ENCODE data around the gene HABP2.

The HABP2 gene

DNA sequence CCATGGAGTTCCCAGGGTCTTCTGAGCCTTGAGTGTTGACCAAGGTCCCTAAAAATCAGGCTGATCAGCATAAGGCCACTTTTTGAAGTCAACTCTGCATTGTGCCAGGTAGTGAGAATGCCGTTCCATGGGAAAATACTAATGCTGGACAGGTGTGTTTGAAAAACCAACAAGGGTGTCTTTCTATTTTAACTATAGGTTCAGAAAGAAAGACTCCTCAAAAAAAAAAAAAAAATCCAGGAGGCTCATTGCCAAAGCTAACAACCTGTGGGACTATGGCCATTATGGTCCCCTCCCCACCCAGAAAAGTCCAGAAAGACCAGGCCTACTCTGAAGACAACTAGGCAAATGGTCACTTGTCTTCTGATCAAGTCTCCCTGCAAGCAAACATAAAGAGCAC lies 66.5 kb downstream of the HABP2 start:
- TF ChIP-seq HOXC10 (CRISPR knock-in tag; IDR thresholded peaks at IDR 0.05), result no peak
- no peak for TF ChIP-seq ZNF621 (tag by site-specific recombination; IDR thresholded peaks at IDR 0.05)
- TF ChIP-seq ZNF549 (tag by site-specific recombination; IDR thresholded peaks at IDR 0.05), result no peak
- TF ChIP-seq ZNF391 (tag by site-specific recombination; IDR thresholded peaks at IDR 0.05; ENCODE audit: borderline replicate concordance, low read depth), result no peak
- TF ChIP-seq ZNF48 (tag by site-specific recombination; IDR thresholded peaks at IDR 0.05), result no peak
- no peak for TF ChIP-seq MZF1 (tag by site-specific recombination; IDR thresholded peaks at IDR 0.05; ENCODE audit: borderline replicate concordance)
- TF ChIP-seq, protein P1, sequence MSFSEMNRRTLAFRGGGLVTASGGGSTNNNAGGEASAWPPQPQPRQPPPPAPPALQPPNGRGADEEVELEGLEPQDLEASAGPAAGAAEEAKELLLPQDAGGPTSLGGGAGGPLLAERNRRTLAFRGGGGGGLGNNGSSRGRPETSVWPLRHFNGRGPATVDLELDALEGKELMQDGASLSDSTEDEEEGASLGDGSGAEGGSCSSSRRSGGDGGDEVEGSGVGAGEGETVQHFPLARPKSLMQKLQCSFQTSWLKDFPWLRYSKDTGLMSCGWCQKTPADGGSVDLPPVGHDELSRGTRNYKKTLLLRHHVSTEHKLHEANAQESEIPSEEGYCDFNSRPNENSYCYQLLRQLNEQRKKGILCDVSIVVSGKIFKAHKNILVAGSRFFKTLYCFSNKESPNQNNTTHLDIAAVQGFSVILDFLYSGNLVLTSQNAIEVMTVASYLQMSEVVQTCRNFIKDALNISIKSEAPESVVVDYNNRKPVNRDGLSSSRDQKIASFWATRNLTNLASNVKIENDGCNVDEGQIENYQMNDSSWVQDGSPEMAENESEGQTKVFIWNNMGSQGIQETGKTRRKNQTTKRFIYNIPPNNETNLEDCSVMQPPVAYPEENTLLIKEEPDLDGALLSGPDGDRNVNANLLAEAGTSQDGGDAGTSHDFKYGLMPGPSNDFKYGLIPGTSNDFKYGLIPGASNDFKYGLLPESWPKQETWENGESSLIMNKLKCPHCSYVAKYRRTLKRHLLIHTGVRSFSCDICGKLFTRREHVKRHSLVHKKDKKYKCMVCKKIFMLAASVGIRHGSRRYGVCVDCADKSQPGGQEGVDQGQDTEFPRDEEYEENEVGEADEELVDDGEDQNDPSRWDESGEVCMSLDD (tag by site-specific recombination; IDR thresholded peaks at IDR 0.05), result no peak
- no peaks in the 10 kb centered on the region for H3K9me3 ChIP-seq (ENCODE audit: control insufficient read depth, insufficient read depth, low read depth, low read length)
- no peak overlapping the region for H3K4me3 ChIP-seq (ENCODE audit: low read depth, low read length)
- H3K36me3 ChIP-seq (ENCODE audit: control insufficient read depth in 2 of 2, insufficient read depth in 1 of 2, low read length in 2 of 2), result no peaks in the 10 kb centered on the region
- CTCF ChIA-PET, result interaction anchor here (0.6 kb wide), 1 partner anchor 56 kb away, joined by 3 read pairs; no protein-coding TSS in a partner anchor
- POLR2A ChIA-PET, result no interaction called here
- no peaks in the 10 kb centered on the region for H3K4me1 ChIP-seq (ENCODE audit: control insufficient read depth, insufficient read depth, low read length)
- no peak overlapping the region for H3K27ac ChIP-seq (ENCODE audit: extremely low read depth, low read depth, low read length)

DNA sequence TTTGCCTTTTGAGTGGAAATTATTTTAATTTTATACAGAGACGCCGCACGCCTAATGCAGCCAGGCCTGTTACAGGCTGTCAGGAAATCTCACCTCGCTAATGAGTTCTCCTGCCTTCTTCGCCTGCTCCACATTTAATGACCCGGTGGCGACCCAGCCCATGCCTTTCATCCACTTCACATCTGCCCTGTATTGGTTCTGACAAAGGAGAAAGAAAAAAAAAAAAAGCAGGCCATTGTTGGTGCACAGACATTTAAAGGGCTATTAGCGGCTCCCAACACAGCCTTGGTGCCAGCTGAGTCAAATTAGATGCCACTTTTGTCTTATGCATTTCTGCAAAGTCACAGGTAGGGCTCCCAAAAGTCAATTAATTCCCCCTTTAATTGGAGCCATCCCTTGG lies 67.7 kb downstream of the HABP2 start:
- H3K27ac ChIP-seq (ENCODE audit: extremely low read depth, low read depth, low read length), result no peak overlapping the region
- no peaks in the 10 kb centered on the region for H3K36me3 ChIP-seq (ENCODE audit: control insufficient read depth in 2 of 2, insufficient read depth in 1 of 2, low read length in 2 of 2)
- ChIA-PET POLR2A (no interaction called here), CTCF (no interaction called here)
- no peak for TF ChIP-seq ZNF626 (tag by site-specific recombination; IDR thresholded peaks at IDR 0.05)
- no peak for TF ChIP-seq ZNF311 (tag by site-specific recombination; IDR thresholded peaks at IDR 0.05; ENCODE audit: borderline replicate concordance)
- TF ChIP-seq IKZF3 (tag by site-specific recombination; IDR thresholded peaks at IDR 0.05), result no peak
- no peak for TF ChIP-seq ZNF16 (tag by site-specific recombination; IDR thresholded peaks at IDR 0.05; ENCODE audit: low read depth)
- no peak for TF ChIP-seq ZNF202 (tag by site-specific recombination; IDR thresholded peaks at IDR 0.05; ENCODE audit: borderline replicate concordance)
- TF ChIP-seq ZNF529 (tag by site-specific recombination; IDR thresholded peaks at IDR 0.05; ENCODE audit: insufficient replicate concordance), result no peak
- TF ChIP-seq ZNF670 (tag by site-specific recombination; IDR thresholded peaks at IDR 0.05; ENCODE audit: low read depth), result no peak
- TF ChIP-seq ZNF473 (tag by site-specific recombination; IDR thresholded peaks at IDR 0.05), result no peak
- TF ChIP-seq GLIS2 (tag by site-specific recombination; IDR thresholded peaks at IDR 0.05), result no peak
- no peak for TF ChIP-seq ZNF394 (tag by site-specific recombination; IDR thresholded peaks at IDR 0.05; ENCODE audit: borderline replicate concordance)
- TF ChIP-seq ZNF239 (tag by site-specific recombination; IDR thresholded peaks at IDR 0.05), result no peak
- TF ChIP-seq ZBTB8A (tag by site-specific recombination; IDR thresholded peaks at IDR 0.05), result no peak
- TF ChIP-seq, protein P2, sequence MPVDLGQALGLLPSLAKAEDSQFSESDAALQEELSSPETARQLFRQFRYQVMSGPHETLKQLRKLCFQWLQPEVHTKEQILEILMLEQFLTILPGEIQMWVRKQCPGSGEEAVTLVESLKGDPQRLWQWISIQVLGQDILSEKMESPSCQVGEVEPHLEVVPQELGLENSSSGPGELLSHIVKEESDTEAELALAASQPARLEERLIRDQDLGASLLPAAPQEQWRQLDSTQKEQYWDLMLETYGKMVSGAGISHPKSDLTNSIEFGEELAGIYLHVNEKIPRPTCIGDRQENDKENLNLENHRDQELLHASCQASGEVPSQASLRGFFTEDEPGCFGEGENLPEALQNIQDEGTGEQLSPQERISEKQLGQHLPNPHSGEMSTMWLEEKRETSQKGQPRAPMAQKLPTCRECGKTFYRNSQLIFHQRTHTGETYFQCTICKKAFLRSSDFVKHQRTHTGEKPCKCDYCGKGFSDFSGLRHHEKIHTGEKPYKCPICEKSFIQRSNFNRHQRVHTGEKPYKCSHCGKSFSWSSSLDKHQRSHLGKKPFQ (tag by site-specific recombination; IDR thresholded peaks at IDR 0.05), result no peak
- no peak for TF ChIP-seq ZNF610 (tag by site-specific recombination; IDR thresholded peaks at IDR 0.05; ENCODE audit: borderline replicate concordance)
- no peak for TF ChIP-seq ZFHX2 (tag by site-specific recombination; conservative IDR thresholded peaks at IDR 0.05)
- TF ChIP-seq, protein P3, sequence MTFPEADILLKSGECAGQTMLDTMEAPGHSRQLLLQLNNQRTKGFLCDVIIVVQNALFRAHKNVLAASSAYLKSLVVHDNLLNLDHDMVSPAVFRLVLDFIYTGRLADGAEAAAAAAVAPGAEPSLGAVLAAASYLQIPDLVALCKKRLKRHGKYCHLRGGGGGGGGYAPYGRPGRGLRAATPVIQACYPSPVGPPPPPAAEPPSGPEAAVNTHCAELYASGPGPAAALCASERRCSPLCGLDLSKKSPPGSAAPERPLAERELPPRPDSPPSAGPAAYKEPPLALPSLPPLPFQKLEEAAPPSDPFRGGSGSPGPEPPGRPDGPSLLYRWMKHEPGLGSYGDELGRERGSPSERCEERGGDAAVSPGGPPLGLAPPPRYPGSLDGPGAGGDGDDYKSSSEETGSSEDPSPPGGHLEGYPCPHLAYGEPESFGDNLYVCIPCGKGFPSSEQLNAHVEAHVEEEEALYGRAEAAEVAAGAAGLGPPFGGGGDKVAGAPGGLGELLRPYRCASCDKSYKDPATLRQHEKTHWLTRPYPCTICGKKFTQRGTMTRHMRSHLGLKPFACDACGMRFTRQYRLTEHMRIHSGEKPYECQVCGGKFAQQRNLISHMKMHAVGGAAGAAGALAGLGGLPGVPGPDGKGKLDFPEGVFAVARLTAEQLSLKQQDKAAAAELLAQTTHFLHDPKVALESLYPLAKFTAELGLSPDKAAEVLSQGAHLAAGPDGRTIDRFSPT (tag by site-specific recombination; IDR thresholded peaks at IDR 0.05), result no peak
- TF ChIP-seq, protein P4, sequence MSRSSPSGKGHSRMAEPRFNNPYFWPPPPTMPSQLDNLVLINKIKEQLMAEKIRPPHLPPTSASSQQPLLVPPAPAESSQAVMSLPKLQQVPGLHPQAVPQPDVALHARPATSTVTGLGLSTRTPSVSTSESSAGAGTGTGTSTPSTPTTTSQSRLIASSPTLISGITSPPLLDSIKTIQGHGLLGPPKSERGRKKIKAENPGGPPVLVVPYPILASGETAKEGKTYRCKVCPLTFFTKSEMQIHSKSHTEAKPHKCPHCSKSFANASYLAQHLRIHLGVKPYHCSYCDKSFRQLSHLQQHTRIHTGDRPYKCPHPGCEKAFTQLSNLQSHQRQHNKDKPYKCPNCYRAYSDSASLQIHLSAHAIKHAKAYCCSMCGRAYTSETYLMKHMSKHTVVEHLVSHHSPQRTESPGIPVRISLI (tag by site-specific recombination; IDR thresholded peaks at IDR 0.05), result no peak
- H3K9me3 ChIP-seq (ENCODE audit: control insufficient read depth, insufficient read depth, low read depth, low read length), result no peaks in the 10 kb centered on the region
- H3K4me3 ChIP-seq (ENCODE audit: low read depth, low read length), result no peak overlapping the region
- H3K4me1 ChIP-seq (ENCODE audit: control insufficient read depth, insufficient read depth, low read length), result no peaks in the 10 kb centered on the region

Measured in HEK293 (cell line).